Pancreas (tissue), 10 donors: ENCODE data around the gene HOTAIR. TPM values are rescaled to one million over a fixed set of nuclear protein-coding genes. Genes with fewer than 3 reads are reported as not detected.

Experiments
- ATAC-seq, 4 donors: fragments of 200-7000 bp; cut with Tn5 transposase; one replicate each; pipeline versions ENCODE4 v1.8.0 to v1.9.1; 2020; ENCODE audit warnings: mild to moderate bottlenecking in 4 of 4, moderate library complexity in 4 of 4
- DNase-seq, 6 donors: peaks; one replicate each; pipeline ENCODE4 v3.0.0-alpha.2; 2020
- FAIRE-seq: peaks from 2 replicates; lab custom pipeline; 2012; peaks lifted over from hg19 to GRCh38; lab: Jason Lieb, UNC
- H3K27ac ChIP-seq, 4 donors: fragments of 200-600 bp; sonication (generic); 1 replicate in 3 of 4; 2 replicates in 1 of 4; pipeline versions ENCODE4 v1.5.0 to v1.8.0; 2020
- H3K27me3 ChIP-seq, 4 donors: fragments of 200-600 bp; one replicate each; pipeline ENCODE4 v1.8.0; 2021
- H3K36me3 ChIP-seq, 3 donors: fragments of 200-600 bp; sonication (generic) in 1 of 3; one replicate each; pipeline versions ENCODE4 v1.5.0 to v1.8.0; 2020 to 2021
- H3K4me1 ChIP-seq, 3 donors: fragments of 200-600 bp; one replicate each; pipeline ENCODE4 v1.8.0; 2021
- H3K4me3 ChIP-seq, 4 donors: fragments of 200-600 bp; sonication (generic) in 2 of 4; one replicate each; pipeline versions ENCODE4 v1.5.0 to v1.8.0; 2020 to 2021
- H3K9me3 ChIP-seq, 4 donors: fragments of 200-600 bp; one replicate each; pipeline ENCODE4 v1.8.0; 2021
- WGBS, 2 donors: extraction: QIAGEN DNeasy Blood & Tissue Kit; methylation state at CpG; one replicate each; pipeline ENCODE4 v1.1.7; 2013; 5-methylcytosine and 5-hydroxymethylcytosine counted together
- intact Hi-C, 3 donors: fragments of 100-400 bp; cut with DNase I; formaldehyde crosslinking; loops; one replicate each; pipeline versions ENCODE4 v1.11.1 to v1.14.2; 2022
- polyA plus RNA-seq, 2 donors: library from polyadenylated mRNA; stranded (reverse); fragments of 200-250 nt; gene quantifications; one replicate each; pipeline ENCODE4 v1.2.3, GENCODE V29; 2013
- total RNA-seq, 6 donors: library from RNA; stranded (reverse); fragmentation: NEBNext Ultra II Directional in 4 of 6; extraction: Animal tissue kit (Norgen Biotek cat#: 25700) in 4 of 6; gene quantifications; one replicate each; pipeline versions ENCODE4 v1.2.1 to v1.2.4, GENCODE V29; 2021 to 2023
- TF ChIP-seq, protein P1 (sequence below), 4 donors: fragments of 200-600 bp; sonication (generic) in 3 of 4; IDR thresholded peaks; one replicate each; pipeline versions ENCODE4 v1.5.0 to v1.8.0; 2021; ENCODE audit warnings: antibody characterized with exemption in 4 of 4
- donor health status: healthy with polysubstance abuse.
- donor health status: DM: no; HTN: no; CAD: no; lungs with moderate emphysema.
- donor health status: DM: no; HTN: no; CAD: no.
- donor health status: control.
- donor health status: control.
- donor health status: Bipolar disorder and iron deficiency.
- donor health status: DM: yes; HTN: yes; CAD: no.
- donor health status: DM: no; HTN: no; CAD: no.
- donor health status: DM: no; HTN: no; CAD: no.
- donor health status: DM: yes; HTN: yes; CAD: no.

The HOTAIR gene
- total and polyA plus RNA-seq, 8 donors = not detected

DNA sequence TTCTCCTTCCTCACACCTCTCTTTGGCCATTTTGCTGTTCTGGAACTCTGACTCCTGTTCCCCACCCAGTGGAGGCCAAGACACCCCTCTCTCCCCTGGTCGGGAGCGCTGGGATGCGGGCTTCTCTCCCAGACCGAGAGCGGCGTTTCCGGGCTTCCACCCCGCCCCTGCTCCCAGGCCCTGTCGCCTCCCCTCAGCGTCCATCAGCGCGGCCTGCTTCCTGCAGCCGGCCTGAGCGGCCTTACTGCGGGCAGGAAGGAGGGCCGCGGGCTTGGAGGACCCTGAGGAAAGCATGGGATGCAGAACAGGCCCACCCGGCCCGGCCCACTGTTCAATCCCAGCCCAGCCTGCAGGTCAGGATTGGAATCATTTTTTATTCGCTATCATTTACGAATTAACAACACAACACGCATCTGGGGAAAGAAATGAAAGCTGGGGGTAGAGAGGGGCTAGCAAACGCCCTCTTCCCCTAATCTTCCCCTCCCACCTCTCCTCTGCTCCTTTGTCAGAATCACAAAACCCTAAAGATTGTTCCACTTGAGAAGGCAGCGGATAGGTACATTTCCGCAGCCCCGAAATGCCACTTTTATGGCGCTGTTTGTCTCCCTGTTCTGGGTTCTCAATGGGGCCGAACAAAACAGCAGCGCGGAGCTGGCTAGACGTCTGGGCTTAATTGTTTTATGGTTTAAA, 30.2 kb upstream of the HOTAIR start:
- ATAC-seq = no peak
- 10 to 12% methylated on average over 31 of the region's 31 CpGs for WGBS, 2 donors
- FAIRE-seq = no peak

DNA sequence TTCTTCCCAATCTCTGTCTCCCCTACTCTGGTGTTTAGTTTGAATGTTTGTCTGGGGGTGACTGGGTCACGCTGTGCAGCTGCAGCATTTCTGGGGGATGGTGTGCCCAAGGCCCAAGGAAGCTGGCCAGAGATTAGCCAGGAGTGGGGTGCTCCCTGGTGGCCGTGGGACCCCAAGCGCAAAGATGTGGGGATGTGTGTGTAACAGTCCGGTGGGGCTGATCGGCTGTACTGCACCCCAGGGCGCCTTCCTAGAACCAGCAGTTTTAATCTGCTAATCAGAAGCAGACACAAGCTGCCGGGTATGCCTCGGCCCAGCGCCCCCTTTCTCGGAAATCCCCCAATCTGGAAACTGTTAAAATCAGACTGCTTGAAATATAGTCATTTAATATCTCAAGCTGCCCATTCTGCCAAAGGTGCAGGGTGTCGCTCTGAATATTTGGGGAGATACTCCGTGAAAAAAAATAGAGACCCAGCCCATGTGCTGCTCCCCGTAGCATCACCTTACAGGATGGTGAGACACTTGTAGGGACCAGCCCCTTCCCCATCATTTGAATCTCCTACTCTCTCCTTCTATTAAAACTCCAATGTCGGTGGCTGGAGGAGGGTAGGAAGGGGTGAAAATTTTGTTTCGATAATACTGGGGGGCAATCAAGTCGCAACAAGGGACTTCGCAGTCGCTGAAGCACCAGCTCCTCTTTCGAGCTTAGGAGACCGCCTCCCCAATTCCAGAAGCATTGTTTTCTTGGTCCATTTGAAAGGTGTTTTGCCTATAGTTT, 29.5 kb upstream of the HOTAIR start:
- peaks cover 0 to 67% (median 8%) of the 10 kb centered on the region in 4 donors for H3K27me3 ChIP-seq
- no peak for DNase-seq
- no peak overlapping the region for H3K27ac ChIP-seq
- TF ChIP-seq, protein P1, sequence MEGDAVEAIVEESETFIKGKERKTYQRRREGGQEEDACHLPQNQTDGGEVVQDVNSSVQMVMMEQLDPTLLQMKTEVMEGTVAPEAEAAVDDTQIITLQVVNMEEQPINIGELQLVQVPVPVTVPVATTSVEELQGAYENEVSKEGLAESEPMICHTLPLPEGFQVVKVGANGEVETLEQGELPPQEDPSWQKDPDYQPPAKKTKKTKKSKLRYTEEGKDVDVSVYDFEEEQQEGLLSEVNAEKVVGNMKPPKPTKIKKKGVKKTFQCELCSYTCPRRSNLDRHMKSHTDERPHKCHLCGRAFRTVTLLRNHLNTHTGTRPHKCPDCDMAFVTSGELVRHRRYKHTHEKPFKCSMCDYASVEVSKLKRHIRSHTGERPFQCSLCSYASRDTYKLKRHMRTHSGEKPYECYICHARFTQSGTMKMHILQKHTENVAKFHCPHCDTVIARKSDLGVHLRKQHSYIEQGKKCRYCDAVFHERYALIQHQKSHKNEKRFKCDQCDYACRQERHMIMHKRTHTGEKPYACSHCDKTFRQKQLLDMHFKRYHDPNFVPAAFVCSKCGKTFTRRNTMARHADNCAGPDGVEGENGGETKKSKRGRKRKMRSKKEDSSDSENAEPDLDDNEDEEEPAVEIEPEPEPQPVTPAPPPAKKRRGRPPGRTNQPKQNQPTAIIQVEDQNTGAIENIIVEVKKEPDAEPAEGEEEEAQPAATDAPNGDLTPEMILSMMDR (IDR thresholded peaks at IDR 0.05) = no peak
- WGBS, 2 donors = 16 to 23% methylated on average over 20 of the region's 20 CpGs
- intact Hi-C loops = loop anchor here in 1 of 3 donors (10.0 kb wide), 1 partner anchor 191 kb away; no protein-coding TSS in a partner anchor
- H3K4me3 ChIP-seq = no peak overlapping the region
- H3K4me1 ChIP-seq = peaks cover 0 to 5% (median 5%) of the 10 kb centered on the region in 3 donors
- ATAC-seq = no peak
- no peaks in the 10 kb centered on the region for H3K9me3 ChIP-seq
- H3K36me3 ChIP-seq = no peaks in the 10 kb centered on the region
- no peak for FAIRE-seq

More for the DNA sequence above, 30.2 kb upstream of the HOTAIR start:
- Histone ChIP-seq H3K4me1 (peaks cover 0 to 5% (median 5%) of the 10 kb centered on the region in 3 donors), H3K27ac (no peak overlapping the region), H3K36me3 (no peaks in the 10 kb centered on the region), H3K9me3 (no peaks in the 10 kb centered on the region), H3K27me3 (peaks cover 0 to 68% (median 7%) of the 10 kb centered on the region in 4 donors), H3K4me3 (no peak overlapping the region)
- TF ChIP-seq, protein P1 (IDR thresholded peaks at IDR 0.05) = no peak
- DNase-seq = no peak
- intact Hi-C loops = loop anchor here (5.0 to 10.0 kb wide), 3 partner anchors 190 to 202 kb away; no protein-coding TSS in a partner anchor

DNA sequence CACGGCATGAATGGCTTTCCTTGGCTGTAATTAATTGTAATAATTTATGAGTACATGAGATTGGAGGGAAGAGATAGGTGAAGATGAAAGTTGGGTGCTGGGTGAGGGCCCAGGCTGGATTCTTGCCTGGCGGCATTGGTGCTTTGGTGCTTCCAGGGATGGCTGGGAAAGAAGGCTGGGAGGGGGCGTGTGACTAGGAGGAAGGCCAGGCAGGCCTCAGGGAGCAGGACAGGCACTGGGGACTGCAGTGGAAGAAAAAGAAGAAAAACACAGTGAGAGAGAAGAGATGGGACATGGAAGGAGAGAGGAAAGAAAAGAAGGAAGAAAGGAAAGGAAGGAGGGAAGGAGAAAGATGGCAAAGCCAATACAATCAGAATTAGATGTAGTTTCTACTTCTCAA, 28.9 kb upstream of the HOTAIR start:
- intact Hi-C loops = loop anchor here in 1 of 3 donors (10.0 kb wide), 1 partner anchor 191 kb away; no protein-coding TSS in a partner anchor
- no peak for FAIRE-seq
- Histone ChIP-seq H3K4me3 (no peak overlapping the region), H3K4me1 (peaks cover 0 to 5% (median 5%) of the 10 kb centered on the region in 3 donors), H3K27ac (no peak overlapping the region), H3K27me3 (peaks cover 0 to 65% (median 8%) of the 10 kb centered on the region in 4 donors), H3K36me3 (no peaks in the 10 kb centered on the region), H3K9me3 (no peaks in the 10 kb centered on the region)
- TF ChIP-seq, protein P1 (IDR thresholded peaks at IDR 0.05) = no peak
- 32 to 36% methylated on average over 3 of the region's 3 CpGs for WGBS, 2 donors
- no peak for ATAC-seq
- DNase-seq = no peak

DNA sequence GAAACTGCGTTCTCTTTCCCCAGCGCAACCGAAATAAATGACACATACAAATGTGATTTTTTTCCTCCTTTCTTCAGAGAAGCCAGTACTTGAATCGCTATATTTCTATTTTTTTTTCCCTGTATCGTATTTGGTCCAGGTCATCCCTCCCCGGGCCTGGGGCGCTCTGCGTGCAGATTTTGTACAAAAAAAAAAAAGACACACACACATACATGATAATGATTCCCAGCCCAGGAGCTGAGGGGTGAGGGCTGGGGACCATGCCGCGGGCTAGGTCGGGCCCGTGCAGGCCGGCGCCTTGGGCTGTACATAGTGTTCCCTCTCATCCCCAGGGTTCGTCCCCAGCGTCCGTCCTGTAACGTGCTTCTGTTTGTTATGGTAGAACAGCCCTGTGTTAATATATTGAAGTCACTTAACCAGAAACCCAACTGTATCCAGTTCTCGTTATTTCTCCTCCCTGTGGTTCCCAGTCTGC, 28.2 kb upstream of the HOTAIR start:
- no peak for ATAC-seq
- Histone ChIP-seq H3K27ac (no peak overlapping the region), H3K4me1 (peaks cover 0 to 5% (median 5%) of the 10 kb centered on the region in 3 donors), H3K9me3 (no peaks in the 10 kb centered on the region), H3K36me3 (no peaks in the 10 kb centered on the region), H3K4me3 (no peak overlapping the region), H3K27me3 (peaks cover 0 to 64% (median 7%) of the 10 kb centered on the region in 4 donors)
- intact Hi-C loops = loop anchor here in 1 of 3 donors (10.0 kb wide), 1 partner anchor 192 kb away; no protein-coding TSS in a partner anchor
- TF ChIP-seq, protein P1 (IDR thresholded peaks at IDR 0.05) = no peak
- no peak for DNase-seq
- FAIRE-seq = no peak
- 24 to 31% methylated on average over 19 of the region's 19 CpGs for WGBS, 2 donors
